PC-3 (cell line): ENCODE data around the gene IGF2BP2.

ENCODE experiments used
- EZH2 ChIP-seq: fragments of 300-600 bp; sonication (generic); IDR thresholded peaks from one replicate; pipeline ENCODE4 v1.6.1; 2017; ENCODE audit warnings: antibody characterized with exemption, mild to moderate bottlenecking, low read length; ENCODE audit not compliant: unreplicated experiment
- EZH2phosphoT487 ChIP-seq: fragments of 300-600 bp; sonication (generic); IDR thresholded peaks from 2 replicates; pipeline ENCODE4 v1.6.1; 2018; ENCODE audit warnings: mild to moderate bottlenecking, antibody characterized with exemption, low read length, borderline replicate concordance
- TF ChIP-seq, protein P1 (sequence below): fragments of 300-600 bp; sonication (generic); conservative IDR thresholded peaks from 2 replicates; pipeline ENCODE4 v1.5.1; 2017; ENCODE audit warnings: antibody characterized with exemption, low read depth, mild to moderate bottlenecking, low read length

DNA sequence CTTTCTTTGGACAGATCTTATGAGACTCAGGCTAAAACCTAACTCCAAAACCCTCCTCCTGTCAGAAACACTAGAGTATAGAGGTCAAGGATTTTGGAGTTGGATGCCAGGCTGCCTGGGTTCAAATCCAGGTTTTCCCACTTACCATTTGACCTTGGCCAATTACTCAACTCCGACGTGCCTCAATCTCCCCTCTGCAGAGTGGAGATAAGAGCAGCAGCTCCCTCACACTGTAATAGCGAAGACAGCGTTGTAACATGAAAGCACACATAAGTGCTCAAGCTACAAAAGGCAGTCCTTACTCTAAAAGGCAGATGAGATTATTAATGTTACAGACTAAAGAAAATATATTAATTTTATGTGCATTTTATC is 90.1 kb downstream of the IGF2BP2 start:
- no peak for TF ChIP-seq EZH2
- TF ChIP-seq, protein P1, sequence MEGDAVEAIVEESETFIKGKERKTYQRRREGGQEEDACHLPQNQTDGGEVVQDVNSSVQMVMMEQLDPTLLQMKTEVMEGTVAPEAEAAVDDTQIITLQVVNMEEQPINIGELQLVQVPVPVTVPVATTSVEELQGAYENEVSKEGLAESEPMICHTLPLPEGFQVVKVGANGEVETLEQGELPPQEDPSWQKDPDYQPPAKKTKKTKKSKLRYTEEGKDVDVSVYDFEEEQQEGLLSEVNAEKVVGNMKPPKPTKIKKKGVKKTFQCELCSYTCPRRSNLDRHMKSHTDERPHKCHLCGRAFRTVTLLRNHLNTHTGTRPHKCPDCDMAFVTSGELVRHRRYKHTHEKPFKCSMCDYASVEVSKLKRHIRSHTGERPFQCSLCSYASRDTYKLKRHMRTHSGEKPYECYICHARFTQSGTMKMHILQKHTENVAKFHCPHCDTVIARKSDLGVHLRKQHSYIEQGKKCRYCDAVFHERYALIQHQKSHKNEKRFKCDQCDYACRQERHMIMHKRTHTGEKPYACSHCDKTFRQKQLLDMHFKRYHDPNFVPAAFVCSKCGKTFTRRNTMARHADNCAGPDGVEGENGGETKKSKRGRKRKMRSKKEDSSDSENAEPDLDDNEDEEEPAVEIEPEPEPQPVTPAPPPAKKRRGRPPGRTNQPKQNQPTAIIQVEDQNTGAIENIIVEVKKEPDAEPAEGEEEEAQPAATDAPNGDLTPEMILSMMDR: no peak
- TF ChIP-seq EZH2phosphoT487: no peak
